SK-N-SH (cell line): ENCODE measurements around the gene RAPGEF6.
"Not testable (repeated sequence)": the region's sequence is repeated elsewhere in the genome, so short reads cannot be mapped to it uniquely, and the experiment has no call there.

Experiments
- EP300 ChIP-seq, 2 experiments: IDR thresholded peaks; 2 replicates each; pipeline versions ENCODE4 v1.4.0 to v1.6.1; 2012; ENCODE audit warnings: borderline replicate concordance in 1 of 2, low read depth in 1 of 2, low read length in 1 of 2
- EZH2phosphoT487 ChIP-seq: fragments of 200-600 bp; sonication (generic); IDR thresholded peaks from 2 replicates; pipeline ENCODE4 v1.6.1; 2017; ENCODE audit warnings: low read depth, mixed run types, mild to moderate bottlenecking, antibody characterized with exemption, moderate library complexity, borderline replicate concordance
- IRF3 ChIP-seq: fragments of 150-350 bp; IDR thresholded peaks from 2 replicates; pipeline ENCODE4 v1.6.1; 2016; ENCODE audit warnings: mild to moderate bottlenecking, low read depth, low read length
- JUND ChIP-seq: IDR thresholded peaks from 2 replicates; pipeline ENCODE4 v1.4.0; 2012
- NFIC ChIP-seq: IDR thresholded peaks from 2 replicates; pipeline ENCODE4 v1.4.0; 2012; ENCODE audit warnings: borderline replicate concordance
- NRF1 ChIP-seq: IDR thresholded peaks from 2 replicates; pipeline ENCODE4 v1.6.1; 2012; ENCODE audit warnings: low read depth, mild to moderate bottlenecking, low read length
- RAD21 ChIP-seq: IDR thresholded peaks from 2 replicates; pipeline ENCODE4 v1.6.1; 2012; ENCODE audit warnings: mild to moderate bottlenecking, low read length
- RCOR1 ChIP-seq: fragments of 150-350 bp; IDR thresholded peaks from 2 replicates; pipeline ENCODE4 v1.6.1; 2017; ENCODE audit warnings: antibody characterized with exemption, low read length
- TEAD4 ChIP-seq: IDR thresholded peaks from 2 replicates; pipeline ENCODE4 v1.4.0; 2012; ENCODE audit warnings: mild to moderate bottlenecking, borderline replicate concordance; ENCODE audit not compliant: insufficient read depth
- YY1 ChIP-seq: IDR thresholded peaks from 2 replicates; pipeline ENCODE4 v1.4.0; 2012; ENCODE audit warnings: low read depth, mild to moderate bottlenecking
- TF ChIP-seq, protein P1 (sequence below): fragments of 200-600 bp; sonication (generic); IDR thresholded peaks from 2 replicates; pipeline ENCODE4 v1.6.1; 2017; ENCODE audit warnings: antibody characterized with exemption, mild to moderate bottlenecking, moderate library complexity
- TF ChIP-seq, protein P2 (sequence below): IDR thresholded peaks from 2 replicates; pipeline ENCODE4 v1.4.0; 2012; ENCODE audit warnings: low read depth

DNA sequence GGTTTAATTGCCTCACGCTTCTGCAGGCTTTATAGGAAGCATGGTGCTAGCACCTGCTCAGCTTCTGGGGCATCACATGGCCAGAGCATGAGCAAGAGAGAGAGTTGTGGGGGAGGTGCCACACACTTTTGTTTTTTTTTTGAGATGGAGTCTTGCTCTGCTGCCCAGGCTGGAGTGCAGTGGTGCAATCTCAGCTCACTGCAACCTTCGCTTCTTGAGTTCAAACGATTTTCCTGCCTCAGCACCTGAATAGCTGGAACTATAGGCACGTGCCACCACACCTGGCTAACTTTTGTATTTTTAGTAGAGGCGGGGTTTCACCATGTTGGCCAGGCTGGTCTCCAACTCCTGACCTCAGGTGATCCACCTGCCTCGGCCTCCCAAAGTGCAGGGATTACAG lies 236.0 kb downstream of the RAPGEF6 start:
- TF ChIP-seq NRF1; NFIC; EP300 (IDR thresholded peaks at IDR 0.05; ENCODE audit: borderline replicate concordance in 1 of 2, low read depth in 1 of 2, low read length in 1 of 2); JUND; EZH2phosphoT487; IRF3; RAD21; YY1; TEAD4; RCOR1: not testable (repeated sequence)
- TF ChIP-seq, protein P1, sequence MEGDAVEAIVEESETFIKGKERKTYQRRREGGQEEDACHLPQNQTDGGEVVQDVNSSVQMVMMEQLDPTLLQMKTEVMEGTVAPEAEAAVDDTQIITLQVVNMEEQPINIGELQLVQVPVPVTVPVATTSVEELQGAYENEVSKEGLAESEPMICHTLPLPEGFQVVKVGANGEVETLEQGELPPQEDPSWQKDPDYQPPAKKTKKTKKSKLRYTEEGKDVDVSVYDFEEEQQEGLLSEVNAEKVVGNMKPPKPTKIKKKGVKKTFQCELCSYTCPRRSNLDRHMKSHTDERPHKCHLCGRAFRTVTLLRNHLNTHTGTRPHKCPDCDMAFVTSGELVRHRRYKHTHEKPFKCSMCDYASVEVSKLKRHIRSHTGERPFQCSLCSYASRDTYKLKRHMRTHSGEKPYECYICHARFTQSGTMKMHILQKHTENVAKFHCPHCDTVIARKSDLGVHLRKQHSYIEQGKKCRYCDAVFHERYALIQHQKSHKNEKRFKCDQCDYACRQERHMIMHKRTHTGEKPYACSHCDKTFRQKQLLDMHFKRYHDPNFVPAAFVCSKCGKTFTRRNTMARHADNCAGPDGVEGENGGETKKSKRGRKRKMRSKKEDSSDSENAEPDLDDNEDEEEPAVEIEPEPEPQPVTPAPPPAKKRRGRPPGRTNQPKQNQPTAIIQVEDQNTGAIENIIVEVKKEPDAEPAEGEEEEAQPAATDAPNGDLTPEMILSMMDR = not testable (repeated sequence)
- TF ChIP-seq, protein P2, sequence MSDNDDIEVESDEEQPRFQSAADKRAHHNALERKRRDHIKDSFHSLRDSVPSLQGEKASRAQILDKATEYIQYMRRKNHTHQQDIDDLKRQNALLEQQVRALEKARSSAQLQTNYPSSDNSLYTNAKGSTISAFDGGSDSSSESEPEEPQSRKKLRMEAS = not testable (repeated sequence)
